Measurements from ENCODE around the gene OGFRL1.

Gene OGFRL1

DNA sequence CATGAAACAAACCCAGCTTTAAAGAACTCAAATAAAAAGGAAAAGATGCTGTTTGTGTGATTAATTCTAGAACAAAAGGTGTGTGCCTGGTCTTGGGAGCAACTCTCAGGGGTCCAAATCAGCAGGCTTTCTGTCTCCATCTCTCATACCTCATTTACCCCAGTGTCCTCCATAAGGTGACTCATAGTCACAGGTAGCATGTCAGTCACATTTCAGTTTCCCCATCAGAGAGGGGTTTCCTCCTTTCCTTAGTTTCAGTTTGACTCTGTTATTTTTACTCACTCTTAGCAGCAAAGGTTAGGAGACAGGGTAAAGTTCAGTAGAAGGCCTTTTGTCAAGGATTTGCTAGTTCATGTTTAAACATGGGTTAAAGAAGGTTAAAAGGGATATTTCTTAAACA lies 46.2 kb downstream of the OGFRL1 start:
- no peak for DNase-seq (ENCODE audit: low read depth in 2 of 2)

DNA sequence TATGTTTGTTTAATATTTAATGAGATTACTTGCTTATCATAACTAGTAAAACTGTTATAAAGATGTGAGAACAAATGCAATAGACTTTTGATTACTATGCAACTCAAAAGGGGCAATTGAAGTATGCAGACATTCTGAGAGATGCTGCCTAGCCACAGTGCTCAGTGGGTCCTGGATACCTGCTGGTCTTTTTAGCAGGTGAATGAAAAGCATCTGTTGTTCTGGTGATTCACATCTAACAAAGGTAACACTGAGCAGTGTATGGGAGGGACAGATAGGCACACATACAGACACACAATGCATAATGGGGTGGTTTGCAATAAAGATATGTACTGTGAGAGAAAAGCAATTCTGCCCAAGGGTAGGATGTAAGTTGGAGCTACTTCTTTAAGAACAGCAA lies 46.9 kb downstream of the OGFRL1 start:
- DNase-seq (ENCODE audit: low read depth in 2 of 2) = no peak

DNA sequence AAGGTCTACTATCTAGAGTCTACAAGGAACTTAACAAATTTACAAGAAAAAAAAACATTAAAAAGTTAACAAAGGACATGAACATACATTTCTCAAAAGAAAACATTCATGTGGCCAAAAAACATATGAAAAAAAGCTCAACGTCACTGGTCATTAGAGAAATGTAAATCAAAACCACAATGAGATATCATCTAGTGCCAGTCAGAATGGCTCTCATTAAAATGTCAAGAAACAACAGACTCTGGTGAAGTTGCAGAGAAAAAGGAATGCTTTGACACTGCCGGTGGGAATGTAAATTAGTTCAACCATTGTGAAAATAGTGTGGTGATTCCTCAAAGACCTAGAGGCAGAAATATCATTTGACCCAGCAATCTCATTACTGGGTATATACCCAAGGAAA lies 48.3 kb downstream of the OGFRL1 start:
- DNase-seq (ENCODE audit: low read depth in 2 of 2) = no peak

DNA sequence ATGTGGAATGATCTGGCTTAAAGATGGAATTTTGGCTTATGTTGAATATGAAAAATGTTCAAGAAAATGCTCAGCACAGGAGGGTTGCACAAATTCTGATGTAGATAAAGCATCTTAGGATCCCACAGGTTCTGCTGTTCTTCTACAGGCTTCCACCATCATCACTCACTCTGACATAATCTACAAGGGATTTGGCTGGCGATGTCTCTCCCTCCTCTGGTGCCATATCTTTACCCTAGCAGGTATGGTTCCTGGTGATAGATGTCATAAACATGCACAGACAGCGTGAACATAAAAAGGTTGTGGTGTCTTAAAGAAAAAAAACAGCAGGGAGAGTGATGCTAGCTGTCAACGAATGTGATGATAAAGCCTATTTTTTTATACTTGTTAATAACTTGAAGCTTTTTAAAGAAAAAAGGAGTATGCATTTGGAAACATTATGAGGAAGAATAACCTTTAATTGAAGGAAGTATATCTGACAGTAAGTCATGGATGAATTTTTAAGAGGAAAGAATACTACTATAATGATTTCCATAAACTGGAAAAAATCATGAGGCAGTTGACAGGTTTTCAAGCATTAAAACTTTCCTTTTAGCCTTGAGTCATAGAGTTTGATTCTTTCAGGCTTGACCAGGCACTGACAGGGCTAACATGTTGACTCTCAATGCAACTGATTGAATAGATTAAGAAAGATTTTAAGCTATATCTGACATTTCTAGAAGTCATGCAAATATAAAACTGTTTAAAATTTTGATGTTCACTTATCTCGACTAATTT lies 50.1 kb downstream of the OGFRL1 start:
- no peak for DNase-seq (ENCODE audit: low read depth in 2 of 2)

DNA sequence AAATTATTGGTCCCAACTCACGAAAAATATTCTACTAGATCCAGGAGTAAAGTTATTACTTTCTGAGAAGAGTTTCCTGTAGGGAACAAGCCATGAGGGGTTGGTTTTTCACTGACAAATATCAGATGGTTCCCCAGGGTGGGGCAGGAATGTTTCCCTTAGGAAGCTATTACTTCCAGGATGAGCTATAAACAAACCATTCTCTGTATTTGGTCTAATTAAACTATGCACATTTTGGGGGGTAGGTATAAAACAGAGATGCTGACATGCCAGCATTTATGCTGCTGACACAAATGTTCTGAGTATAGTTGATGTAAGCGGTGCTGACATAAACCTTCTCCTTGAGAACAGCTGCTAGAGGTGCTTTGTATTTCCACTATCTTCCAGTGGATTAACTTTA lies 54.2 kb downstream of the OGFRL1 start:
- no peak for DNase-seq (ENCODE audit: low read depth in 2 of 2)

DNA sequence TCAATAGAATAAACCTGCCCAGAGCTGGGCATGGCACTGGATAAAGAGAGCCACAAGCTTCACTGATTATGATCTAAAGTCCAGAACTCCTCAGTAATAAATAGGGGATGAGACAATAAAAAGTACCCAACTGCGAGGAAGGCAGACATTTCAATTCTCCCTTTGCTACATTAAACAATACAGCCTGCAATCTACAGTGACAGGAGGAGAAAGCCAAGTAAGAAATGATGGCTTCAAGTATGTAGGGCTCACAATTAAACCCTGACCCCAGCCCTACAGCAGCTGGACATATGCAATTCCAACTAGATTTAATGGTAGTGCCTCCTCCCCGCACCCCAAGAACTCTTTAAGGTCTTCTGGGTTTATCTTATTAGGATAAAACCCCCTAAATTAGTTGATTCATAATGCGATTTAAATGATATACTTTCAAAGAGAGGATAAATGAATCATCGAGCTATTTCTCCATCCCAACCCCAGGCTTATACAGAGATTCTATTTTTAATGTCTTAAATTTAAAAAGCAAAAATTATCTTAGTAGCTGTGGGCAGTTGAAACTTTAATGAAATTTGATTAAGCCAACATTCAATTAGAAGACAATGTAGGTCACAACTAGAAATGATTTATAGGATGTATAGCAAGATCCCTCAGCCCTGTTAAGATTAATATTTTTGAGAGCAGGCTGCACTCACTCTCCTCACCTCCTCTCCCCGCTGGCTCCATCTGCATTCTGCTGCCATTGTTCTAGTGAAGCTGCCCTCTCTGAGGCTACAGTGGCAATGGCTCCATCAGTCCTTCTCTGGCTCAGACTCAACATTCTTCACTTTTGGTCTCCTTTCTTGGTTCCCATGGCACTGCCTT lies 57.1 kb downstream of the OGFRL1 start:
- no peak for DNase-seq (ENCODE audit: low read depth in 2 of 2)

DNA sequence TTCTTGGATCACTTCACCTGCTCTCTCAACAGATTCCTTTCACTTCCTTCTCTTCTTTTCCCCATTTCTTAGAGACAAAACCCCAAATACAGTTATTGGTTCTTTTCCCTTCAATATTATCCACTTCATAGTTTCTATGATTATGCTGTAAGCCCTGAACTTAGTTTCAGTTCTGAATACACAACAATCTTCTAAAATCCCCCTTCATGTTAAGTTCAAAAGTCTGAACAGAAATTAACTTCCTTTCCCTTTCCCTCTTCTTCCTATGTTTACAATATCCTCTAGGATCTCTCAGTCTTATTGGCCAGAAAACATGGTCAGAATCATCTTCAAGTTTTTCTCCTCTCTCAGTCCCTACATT lies 57.7 kb downstream of the OGFRL1 start:
- no peak for DNase-seq (ENCODE audit: low read depth in 2 of 2)

DNA sequence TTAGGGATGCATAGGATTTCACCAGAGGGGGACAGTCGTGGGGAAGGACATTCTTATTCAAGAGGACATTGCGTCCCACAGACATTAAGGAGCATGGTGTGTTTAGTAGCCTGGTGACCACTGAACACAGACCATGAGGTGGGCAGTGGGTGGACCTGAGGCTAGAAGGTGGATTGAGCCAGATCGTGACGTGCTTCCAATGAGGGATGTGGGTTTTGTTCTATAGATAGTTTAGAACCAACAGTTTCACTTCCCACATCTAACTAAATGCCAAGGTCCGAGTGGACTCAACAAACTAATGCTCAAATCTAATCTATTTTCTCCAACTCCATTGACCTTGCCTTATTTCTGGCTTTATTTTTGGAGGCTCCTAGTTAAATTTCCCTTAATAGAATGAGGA lies 58.5 kb downstream of the OGFRL1 start:
- no peak for DNase-seq (ENCODE audit: low read depth in 2 of 2)

DNA sequence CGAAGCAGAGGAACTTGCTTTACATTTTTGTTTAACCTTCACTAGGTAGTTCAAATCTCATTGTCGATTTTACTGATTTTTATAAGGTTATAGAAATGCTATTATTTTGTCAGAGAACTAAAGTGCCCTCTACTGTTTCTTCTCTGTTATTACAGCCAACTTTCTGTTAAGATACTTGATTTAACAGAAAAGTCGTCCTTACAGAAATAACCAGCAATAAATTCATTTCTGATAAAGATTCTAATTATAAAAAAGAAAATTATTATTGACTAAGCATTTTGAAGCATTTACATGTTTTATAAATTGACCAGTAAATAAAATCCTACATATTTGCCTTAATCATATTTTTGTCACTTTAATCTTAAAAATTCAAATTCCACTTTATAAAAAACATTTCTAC lies 60.8 kb downstream of the OGFRL1 start:
- no peak for DNase-seq (ENCODE audit: low read depth in 2 of 2)

DNA sequence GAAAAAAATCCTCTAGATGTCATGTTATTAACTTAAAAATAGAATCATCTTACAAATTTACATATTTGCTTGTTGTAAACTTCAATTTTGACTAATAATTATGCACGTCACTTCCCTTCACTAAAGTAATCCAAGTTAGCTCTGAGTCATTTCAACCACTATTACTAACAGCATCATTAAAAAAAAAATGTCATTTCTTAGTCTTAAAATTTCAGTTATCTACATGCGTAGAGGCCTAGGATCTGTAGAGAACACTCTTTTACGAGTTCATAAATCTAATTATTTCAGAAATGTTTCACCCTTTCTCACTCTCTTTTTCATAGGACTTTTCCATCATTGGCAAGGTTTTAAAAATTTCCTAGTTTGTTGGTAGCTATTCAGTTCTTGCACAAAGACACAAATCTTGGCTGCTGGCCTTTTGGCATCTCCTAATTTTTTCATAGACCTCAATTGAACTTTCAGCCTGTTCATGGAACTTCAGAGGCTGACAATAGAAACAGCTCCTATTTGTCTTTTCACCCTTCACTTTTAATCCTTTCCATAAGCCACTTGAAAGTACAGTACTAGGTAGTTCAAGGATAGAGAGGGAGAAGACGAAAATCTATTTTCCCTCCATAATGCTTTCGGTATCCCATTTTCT lies 61.5 kb downstream of the OGFRL1 start:
- no peak for DNase-seq (ENCODE audit: low read depth in 2 of 2)

DNA sequence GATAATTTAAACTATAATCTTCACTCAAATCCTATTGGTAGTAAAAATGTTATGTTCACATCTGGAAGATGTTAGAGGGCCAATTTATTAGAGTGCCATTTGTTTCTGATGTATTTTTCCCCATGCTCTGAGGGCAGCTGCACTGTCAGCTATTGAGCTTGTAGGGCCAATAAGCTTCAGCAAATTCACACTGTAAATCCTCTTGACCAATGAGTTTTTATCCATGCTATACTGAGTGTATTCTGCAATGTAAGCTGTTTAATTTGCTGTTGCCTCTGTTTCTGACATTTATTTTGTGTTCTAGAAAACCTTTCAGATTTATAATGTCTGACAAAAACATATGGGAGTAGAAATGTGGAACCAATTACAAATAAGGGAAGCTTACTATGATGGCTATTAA lies 62.6 kb downstream of the OGFRL1 start:
- DNase-seq (ENCODE audit: low read depth in 2 of 2) = no peak

Data from stimulated activated CD8-positive, alpha-beta memory T cell treated with anti-CD3 and anti-CD28 coated beads, Interleukin-15, amount 100 ng/mL, for 4 hours (primary cell).